ENCODE data around the gene HPSE. TPM values are rescaled to one million over a fixed set of nuclear protein-coding genes. Genes with fewer than 3 reads are reported as not detected.

Gene HPSE
- total and polyA plus RNA-seq, 2 of the 13 experiments (the other 11 are each of a cell fraction or from before 2014, with no cell fraction given) = not detected

- no peak for TF ChIP-seq POLR2A (IDR thresholded peaks at IDR 0.05; ENCODE audit: insufficient read depth in 1 of 2, low read depth in 2 of 2, low read length in 2 of 2)
Observed at GRCh38 chr4:83369831-83370639, 35.4 kb upstream of the HPSE start (continued).

- H3K9ac ChIP-seq (ENCODE audit: insufficient read depth, low read depth, low read length) = no peak overlapping the region
- FAIRE-seq (no peak), DNase-seq (ENCODE audit: low spot score) (no peak), ATAC-seq (no peak)
- no TSS peak for BruUV-seq (replicated peaks)
- no peak overlapping the region for H2AFZ ChIP-seq (ENCODE audit: low read length)
- CTCF ChIA-PET (ENCODE audit: low intra/inter-chr PET ratio, low total read pairs) = no interaction called here
- H3K9me3 ChIP-seq (ENCODE audit: low read length) = no peaks in the 10 kb centered on the region
- no peak overlapping the region for H3K4me3 ChIP-seq (replicated peaks in 1 of 3; ENCODE audit: insufficient read depth in 1 of 3, low read depth in 2 of 3, low read length in 3 of 3)
- no peaks in the 10 kb centered on the region for H3K79me2 ChIP-seq (ENCODE audit: insufficient read depth, low read length)
- peak; percentile 46 to 68; a peak in 3 of 4 replicates for TF ChIP-seq MAFK (conservative IDR thresholded peaks at IDR 0.05 in 1 of 2, IDR thresholded peaks at IDR 0.05 in 1 of 2; ENCODE audit: low read length in 2 of 2)
- no peak for TF ChIP-seq ZFP37 (CRISPR knock-in tag; IDR thresholded peaks at IDR 0.05; ENCODE audit: borderline replicate concordance)
- peak; percentile 29; the same call in 1 of the 2 replicates for TF ChIP-seq MAFF (IDR thresholded peaks at IDR 0.05; ENCODE audit: low read depth, low read length)
- TF ChIP-seq HCFC1 (IDR thresholded peaks at IDR 0.05; ENCODE audit: low read depth, low read length) = no peak
- TF ChIP-seq ZNF280B (CRISPR knock-in tag; IDR thresholded peaks at IDR 0.05; ENCODE audit: borderline replicate concordance) = no peak
- H3K27ac ChIP-seq (ENCODE audit: extremely low read length, insufficient read depth, low read length) = no peak overlapping the region
- intact Hi-C loops (cut with micrococcal nuclease; ENCODE audit: unreplicated experiment) (loop anchor here (10.0 kb wide), 1 partner anchor 50 kb away; no protein-coding TSS in a partner anchor), in situ Hi-C loops (cut with HindIII; ENCODE audit: extremely low pct_ligation_motif_present, low pct_unique_long_range_greater_than_20kb) (loop anchor here (25.0 kb wide), 1 partner anchor 273 kb away; no protein-coding TSS in a partner anchor)
- no peaks in the 10 kb centered on the region for H3K36me3 ChIP-seq (replicated peaks in 1 of 2; ENCODE audit: control insufficient read depth in 1 of 2, insufficient read depth in 2 of 2, low read length in 2 of 2)
- no peak overlapping the region for H3K4me2 ChIP-seq (ENCODE audit: low read depth, low read length)
- no peaks in the 10 kb centered on the region for H3K27me3 ChIP-seq (ENCODE audit: control insufficient read depth in 1 of 2, insufficient read depth in 2 of 2, low read length in 2 of 2)
- WGBS (ENCODE audit: low lambda C conversion rate) = 100% methylated on average over 3 of the region's 3 CpGs
- H3K4me1 ChIP-seq (ENCODE audit: insufficient read depth, low read length) = peaks cover 48% of the 10 kb centered on the region
- H4K20me1 ChIP-seq (ENCODE audit: insufficient read depth, low read length) = no peaks in the 10 kb centered on the region
- POLR2A ChIA-PET = no interaction called here
Observed at GRCh38 chr4:83364312-83364711, 29.7 kb upstream of the HPSE start.

Data from HepG2 (cell line).